GM18870 (cell line): ENCODE measurements around the gene ZNF382.

Experiments used
- ATAC-seq: cut with Tn5 transposase; IDR thresholded peaks from one replicate; pipeline ENCODE4 v1.9.1; 2021; ENCODE audit warnings: moderate library complexity; ENCODE audit not compliant: unreplicated experiment

The ZNF382 gene

GRCh38 chr19:36674201-36674600 is 69.1 kb downstream of the ZNF382 start:
- ATAC-seq: no peak

- no peak for ATAC-seq
Measured at GRCh38 chr19:36679455-36679854, 74.3 kb downstream of the ZNF382 start.
